Fibroblast of mammary gland (primary cell): ENCODE data around the gene RHAG.
A peak's percentile ranks its signal among the peaks of the same experiment; 100 is the strongest.

Experiments used
- DNase-seq: peaks from one replicate; pipeline ENCODE4 v3.0.0-alpha.2; 2010; ENCODE audit warnings: low read depth
- H3K4me3 ChIP-seq: 2 replicates; pipeline ENCODE4 v1.5.1; 2011; ENCODE audit warnings: low read depth, mild to moderate bottlenecking, low read length, moderate library complexity; ENCODE audit not compliant: control insufficient read depth
- TF ChIP-seq, protein P1 (sequence below): conservative IDR thresholded peaks from 2 replicates; pipeline ENCODE4 v1.5.1; 2011; ENCODE audit warnings: low read depth, low read length, inconsistent platforms; ENCODE audit not compliant: control insufficient read depth, insufficient read depth

Gene RHAG

DNA sequence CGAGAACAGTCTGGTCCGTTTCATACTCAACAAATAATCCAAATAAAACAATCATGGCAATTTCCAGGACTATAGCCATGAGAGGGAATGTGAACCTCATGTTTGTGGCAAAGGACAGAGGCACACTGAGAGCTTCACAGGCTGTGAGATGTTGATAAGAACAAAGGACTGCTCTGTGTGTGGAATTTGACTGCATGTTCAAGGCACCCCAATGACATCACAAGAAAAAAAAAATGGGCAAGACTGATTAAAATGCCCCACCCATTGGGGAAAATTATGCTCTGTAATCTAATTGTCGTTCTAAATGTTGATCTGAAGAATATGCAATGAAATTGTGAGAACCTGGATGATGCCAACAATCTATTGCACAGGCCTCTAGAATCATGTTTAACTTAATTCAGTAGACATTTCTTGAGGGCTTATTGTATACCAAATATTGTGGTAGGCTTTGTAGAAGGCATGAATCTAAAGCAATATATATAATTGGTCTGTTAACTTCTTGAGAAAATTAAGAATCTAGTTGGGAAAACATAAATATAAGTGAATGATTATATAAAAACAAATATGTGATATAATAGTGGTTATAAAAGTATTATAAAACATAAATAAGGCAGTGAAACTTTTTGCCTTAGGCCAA, at the start of gene RHAG:
TSS of gene RHAG (minus strand) at position 127 of the 637 bp plus-strand sequence. CDS start at position 100, 27 bp downstream.
- TF ChIP-seq, protein P1, sequence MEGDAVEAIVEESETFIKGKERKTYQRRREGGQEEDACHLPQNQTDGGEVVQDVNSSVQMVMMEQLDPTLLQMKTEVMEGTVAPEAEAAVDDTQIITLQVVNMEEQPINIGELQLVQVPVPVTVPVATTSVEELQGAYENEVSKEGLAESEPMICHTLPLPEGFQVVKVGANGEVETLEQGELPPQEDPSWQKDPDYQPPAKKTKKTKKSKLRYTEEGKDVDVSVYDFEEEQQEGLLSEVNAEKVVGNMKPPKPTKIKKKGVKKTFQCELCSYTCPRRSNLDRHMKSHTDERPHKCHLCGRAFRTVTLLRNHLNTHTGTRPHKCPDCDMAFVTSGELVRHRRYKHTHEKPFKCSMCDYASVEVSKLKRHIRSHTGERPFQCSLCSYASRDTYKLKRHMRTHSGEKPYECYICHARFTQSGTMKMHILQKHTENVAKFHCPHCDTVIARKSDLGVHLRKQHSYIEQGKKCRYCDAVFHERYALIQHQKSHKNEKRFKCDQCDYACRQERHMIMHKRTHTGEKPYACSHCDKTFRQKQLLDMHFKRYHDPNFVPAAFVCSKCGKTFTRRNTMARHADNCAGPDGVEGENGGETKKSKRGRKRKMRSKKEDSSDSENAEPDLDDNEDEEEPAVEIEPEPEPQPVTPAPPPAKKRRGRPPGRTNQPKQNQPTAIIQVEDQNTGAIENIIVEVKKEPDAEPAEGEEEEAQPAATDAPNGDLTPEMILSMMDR, result no peak
- no peak for DNase-seq
- H3K4me3 ChIP-seq, result no peak within 1 kb of the TSS

DNA sequence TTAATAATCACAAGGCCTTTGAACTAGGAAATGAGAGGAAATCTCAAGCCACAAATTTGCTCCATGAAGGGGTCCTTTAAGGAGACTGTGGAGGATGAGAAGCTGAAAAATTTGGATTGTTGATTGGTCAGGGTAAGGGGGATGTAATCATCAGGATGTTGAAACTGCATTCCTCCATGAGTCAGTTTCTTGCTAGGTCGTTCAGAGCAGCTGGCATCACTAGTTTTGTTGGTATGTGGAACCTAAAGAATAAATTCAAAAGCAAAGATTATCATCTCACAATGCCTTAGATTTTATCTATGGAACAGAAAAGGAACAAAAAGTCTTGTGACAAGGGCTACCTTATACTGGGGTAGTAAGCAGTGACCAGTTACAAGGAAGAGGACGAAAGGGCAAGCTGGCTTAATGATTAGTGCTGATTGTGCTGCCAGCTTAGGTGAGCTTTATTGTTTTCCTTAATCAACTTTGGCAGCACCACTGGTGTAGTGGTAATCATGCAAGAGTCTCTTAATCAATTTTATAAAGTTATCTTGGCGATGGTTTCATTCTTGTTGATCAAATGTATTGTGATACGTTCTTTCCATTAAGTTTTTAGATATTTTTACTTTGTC, 40.1 kb upstream of the RHAG start:
- H3K4me3 ChIP-seq, result no peak overlapping the region
- DNase-seq, result peak; percentile 36
- TF ChIP-seq, protein P1, result no peak

DNA sequence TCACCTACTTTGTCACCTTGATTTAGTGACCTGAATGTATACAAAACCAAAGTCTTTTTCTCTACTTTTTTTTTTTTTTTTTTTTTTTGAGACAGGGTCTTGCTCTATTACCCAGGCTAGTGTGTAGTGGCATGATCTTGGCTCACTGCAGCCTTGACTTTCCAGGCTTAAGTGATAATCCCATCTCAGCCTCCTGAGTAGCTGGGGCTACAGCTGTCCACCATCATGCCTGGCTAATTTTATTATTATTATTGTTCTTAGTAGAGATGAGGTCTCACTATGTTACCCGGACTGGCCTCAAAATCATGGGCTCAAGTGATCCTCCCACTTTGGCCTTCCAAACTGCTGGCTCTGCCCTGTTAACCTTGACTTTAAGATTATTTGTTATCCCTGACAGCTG, 39.2 kb upstream of the RHAG start:
- DNase-seq, result no peak
- TF ChIP-seq, protein P1, result no peak
- no peak overlapping the region for H3K4me3 ChIP-seq

DNA sequence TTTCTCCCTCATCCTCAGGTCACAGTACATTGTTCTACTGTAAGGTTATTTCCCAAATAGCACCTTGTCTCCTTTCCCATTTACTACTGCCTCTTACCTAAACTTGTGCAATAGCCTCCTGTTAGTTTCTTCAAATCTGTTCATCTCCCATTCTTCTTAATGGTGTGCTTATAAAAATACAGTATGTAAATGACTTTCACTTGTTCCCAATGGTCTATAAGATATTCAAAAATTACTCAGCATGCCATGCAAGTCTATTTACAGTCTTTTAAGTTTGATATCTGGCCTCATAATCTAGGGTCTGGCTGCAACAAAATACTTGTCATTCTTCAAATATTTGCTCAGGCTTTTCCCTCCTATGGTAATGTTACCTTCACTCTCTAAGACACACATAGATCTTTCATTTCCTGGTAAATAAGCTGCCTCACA, 31.5 kb upstream of the RHAG start:
- no peak for DNase-seq
- no peak overlapping the region for H3K4me3 ChIP-seq
- TF ChIP-seq, protein P1, result no peak

DNA sequence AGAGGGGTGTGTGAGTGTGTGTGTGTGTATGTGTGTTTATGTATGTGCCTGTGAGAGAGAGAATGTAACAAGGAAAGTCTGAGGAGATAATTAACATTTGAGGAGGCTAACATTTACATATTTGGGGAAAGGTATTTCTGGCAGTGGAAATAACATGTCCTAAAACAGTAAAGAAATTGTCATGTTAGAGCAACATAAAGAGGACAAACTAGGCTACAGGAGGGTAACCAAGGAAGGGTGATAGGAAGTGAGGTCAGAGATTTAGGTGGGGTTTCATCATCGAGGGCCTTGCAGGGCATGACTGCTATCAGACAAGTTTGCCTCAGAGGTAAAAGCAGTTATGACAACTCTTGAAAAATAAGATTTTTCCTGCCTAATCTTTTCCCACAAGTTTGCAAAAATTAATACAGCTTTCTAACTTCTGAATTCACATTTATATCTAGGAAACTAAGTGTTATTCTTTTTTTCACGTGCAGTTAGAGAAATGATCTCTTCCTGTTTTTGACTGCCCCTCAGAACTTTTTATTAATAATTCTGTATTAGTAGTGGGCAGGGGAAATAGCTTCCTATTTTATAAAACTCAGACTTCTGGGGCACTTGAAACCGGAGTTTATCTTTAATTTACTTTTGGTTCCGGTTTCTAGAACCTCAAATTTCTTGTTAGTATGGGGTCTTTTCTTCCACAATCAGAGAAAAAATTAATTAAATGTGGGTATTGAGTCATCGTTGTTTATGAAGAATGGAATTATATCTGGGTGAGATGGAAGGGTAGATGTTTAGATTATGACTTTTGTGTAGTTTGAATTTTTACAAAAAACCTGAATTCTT, 30.5 kb upstream of the RHAG start:
- H3K4me3 ChIP-seq, result no peak overlapping the region
- DNase-seq, result no peak
- TF ChIP-seq, protein P1, result no peak

DNA sequence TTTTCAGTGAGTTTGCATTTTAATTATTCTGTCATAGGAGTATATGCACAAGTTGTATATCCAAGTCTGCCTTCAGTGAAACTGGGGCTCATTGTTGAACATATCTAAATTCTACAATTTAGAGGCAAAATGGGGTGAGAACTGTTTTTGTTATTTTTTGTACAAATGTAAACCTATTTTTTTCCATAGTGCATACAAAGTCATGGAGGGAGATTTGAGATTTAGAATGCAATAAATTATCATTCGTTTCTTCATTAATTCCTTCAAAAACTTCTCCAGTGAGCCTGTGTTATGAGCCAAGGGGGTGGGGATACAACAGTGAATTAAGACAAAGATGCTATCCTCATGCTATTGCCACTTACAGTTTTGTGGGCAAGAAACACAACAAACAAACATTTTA, 29.8 kb upstream of the RHAG start:
- TF ChIP-seq, protein P1, result no peak
- H3K4me3 ChIP-seq, result no peak overlapping the region
- DNase-seq, result no peak
